ENCODE results near the gene FMN1.

The FMN1 gene

GRCh38 chr15:32730677-32731654, 463.5 kb downstream of the FMN1 start:
- TF ChIP-seq CTCF (conservative IDR thresholded peaks at IDR 0.05) (no peak), ZFX (IDR thresholded peaks at IDR 0.05) (no peak)
- H3K27ac ChIP-seq = no peak overlapping the region

- no peak overlapping the region for H3K27ac ChIP-seq
- TF ChIP-seq ZFX (IDR thresholded peaks at IDR 0.05) = no peak
Measured at GRCh38 chr15:32729700-32730395, 464.7 kb downstream of the FMN1 start.

GRCh38 chr15:32723171-32723948, 471.2 kb downstream of the FMN1 start:
- H3K27ac ChIP-seq = no peak overlapping the region
- TF ChIP-seq CTCF (conservative IDR thresholded peaks at IDR 0.05) (no peak), ZFX (IDR thresholded peaks at IDR 0.05) (no peak)

- TF ChIP-seq CTCF (conservative IDR thresholded peaks at IDR 0.05) (no peak), ZFX (IDR thresholded peaks at IDR 0.05) (no peak)
- no peak overlapping the region for H3K27ac ChIP-seq
Measured at GRCh38 chr15:32722136-32722535, 472.4 kb downstream of the FMN1 start.

DNA sequence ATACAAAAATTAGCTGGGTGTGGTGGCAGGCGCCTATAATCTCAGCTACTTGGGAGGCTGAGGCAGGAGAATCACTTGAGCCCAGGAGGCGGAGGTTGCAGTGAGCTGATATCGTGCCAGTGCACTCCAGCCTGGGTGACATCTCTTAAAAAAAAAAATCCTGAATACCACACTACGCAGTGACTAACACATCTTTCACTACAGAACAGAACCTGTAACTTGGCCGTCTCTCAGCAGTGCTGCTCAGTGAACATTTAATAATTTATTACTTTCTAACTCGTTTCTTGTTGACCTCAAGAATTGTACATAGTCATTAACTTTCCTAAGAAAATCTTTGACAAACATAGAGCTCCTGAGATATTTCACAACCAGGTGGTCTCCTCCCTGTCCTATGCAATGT, 472.9 kb downstream of the FMN1 start:
- TF ChIP-seq ZFX (IDR thresholded peaks at IDR 0.05) (no peak), CTCF (conservative IDR thresholded peaks at IDR 0.05) (no peak)
- H3K27ac ChIP-seq = no peak overlapping the region

DNA sequence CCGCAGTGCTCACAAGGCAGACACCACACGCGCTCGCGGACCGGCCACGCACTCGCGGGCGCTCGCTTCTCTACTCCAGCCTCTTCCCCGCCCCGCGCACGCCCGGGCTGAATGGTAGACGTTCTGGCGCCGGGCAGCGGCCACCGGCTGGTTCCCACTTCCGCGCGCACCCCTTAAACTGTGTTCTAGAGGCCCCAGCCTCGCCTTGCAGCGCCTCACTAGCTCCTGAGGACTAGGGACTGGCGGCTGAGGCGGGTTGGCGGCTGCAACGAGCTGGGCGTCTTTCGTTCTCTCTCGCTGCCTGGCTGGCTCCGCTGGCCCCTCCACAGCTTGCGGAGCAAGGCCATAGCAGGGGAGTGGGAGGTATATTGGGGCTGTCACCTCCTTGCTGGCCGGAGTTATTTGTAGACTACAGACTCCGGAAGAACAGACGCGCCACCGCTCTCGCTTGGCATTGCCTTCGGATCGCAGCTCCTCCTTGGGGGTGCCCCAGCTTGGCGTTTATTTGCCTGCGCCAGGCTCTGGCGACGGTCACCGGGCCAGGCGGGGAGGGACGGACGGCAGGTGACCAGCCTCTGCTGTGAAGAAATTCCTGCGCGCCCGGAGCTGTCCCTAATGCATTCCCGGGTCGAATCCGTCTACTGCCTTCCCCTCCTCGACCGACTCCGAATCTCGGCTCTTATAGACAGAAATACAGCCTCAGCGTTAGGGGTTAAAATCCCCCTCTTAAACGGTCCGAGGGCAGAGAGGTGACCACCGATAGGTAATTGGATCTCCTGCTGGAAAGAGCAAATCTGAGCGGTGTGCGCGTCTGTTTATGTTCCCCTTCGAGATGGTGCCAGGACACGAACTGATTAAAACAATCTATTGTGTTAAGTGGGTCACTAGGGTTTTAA, 475.4 kb downstream of the FMN1 start:
- no peak overlapping the region for H3K27ac ChIP-seq
- TF ChIP-seq ZFX (IDR thresholded peaks at IDR 0.05) (no peak), CTCF (conservative IDR thresholded peaks at IDR 0.05) (no peak)

Data from C4-2B (cell line).